CD4-positive, alpha-beta memory T cell (primary cell): Measurements from ENCODE around the gene EXOSC9. TPM values are rescaled to one million over a fixed set of nuclear protein-coding genes. Genes with fewer than 3 reads are reported as not detected.
A peak's percentile ranks its signal among the peaks of the same experiment; 100 is the strongest.

Experiments
- CTCF ChIA-PET: fragments of 350-600 bp; sonication (Branson Sonifier 250); formaldehyde crosslinking; loops from one replicate; lab custom pipeline; 2021; ENCODE audit warnings: inconsistent platforms; ENCODE audit not compliant: partially characterized antibody; lab: Charles Lee
- POLR2A ChIA-PET: fragments of 350-600 bp; sonication (Branson Sonifier 250); formaldehyde crosslinking; loops from one replicate; lab custom pipeline; 2021; ENCODE audit not compliant: partially characterized antibody; lab: Charles Lee
- DNase-seq, 5 donors: peaks; one replicate each; pipeline versions ENCODE4 v3.0.0 to v3.0.0-alpha.2; 2020 to 2022; ENCODE audit warnings: mixed read lengths in 1 of 5
- H3K27ac ChIP-seq: one replicate; pipeline ENCODE4 v1.7.0; 2013; ENCODE audit warnings: low read depth, low read length
- H3K27me3 ChIP-seq: 2 replicates; pipeline ENCODE4 v1.7.0; 2013; ENCODE audit warnings: mild to moderate bottlenecking, low read length, moderate library complexity; ENCODE audit not compliant: insufficient read depth
- H3K36me3 ChIP-seq: 2 replicates; pipeline ENCODE4 v1.7.0; 2013; ENCODE audit warnings: mild to moderate bottlenecking, low read length, moderate library complexity; ENCODE audit not compliant: insufficient read depth
- H3K4me1 ChIP-seq: 2 replicates; pipeline ENCODE4 v1.7.0; 2013; ENCODE audit warnings: mild to moderate bottlenecking, low read length, moderate library complexity; ENCODE audit not compliant: insufficient read depth
- H3K4me3 ChIP-seq, 2 donors: one replicate each; pipeline ENCODE4 v1.7.0; 2013; ENCODE audit warnings: low read length in 2 of 2, mild to moderate bottlenecking in 1 of 2
- H3K9me3 ChIP-seq, 2 donors: one replicate each; pipeline ENCODE4 v1.7.0; 2013; ENCODE audit warnings: low read length in 2 of 2, control low read depth in 1 of 2; ENCODE audit not compliant: control insufficient read depth in 1 of 2
- H3K27ac Mint-ChIP-seq, 7 donors: one replicate each; pipeline ENCODE4 v1.8.0; 2020 to 2021; ENCODE audit warnings: mixed read lengths in 7 of 7, mild to moderate bottlenecking in 6 of 7, inconsistent platforms in 3 of 7, moderate library complexity in 3 of 7
- H3K27me3 Mint-ChIP-seq, 2 donors: one replicate each; pipeline ENCODE4 v1.8.0; 2020 to 2021; ENCODE audit warnings: mixed read lengths in 2 of 2
- H3K36me3 Mint-ChIP-seq, 2 donors: one replicate each; pipeline ENCODE4 v1.8.0; 2020 to 2021; ENCODE audit warnings: mixed read lengths in 2 of 2, inconsistent platforms in 1 of 2, mild to moderate bottlenecking in 1 of 2
- H3K4me1 Mint-ChIP-seq, 4 donors: one replicate each; pipeline ENCODE4 v1.8.0; 2020 to 2021; ENCODE audit warnings: mixed read lengths in 4 of 4, mild to moderate bottlenecking in 1 of 4
- H3K4me3 Mint-ChIP-seq, 8 donors: one replicate each; pipeline ENCODE4 v1.8.0; 2020 to 2021; ENCODE audit warnings: mixed read lengths in 8 of 8, mild to moderate bottlenecking in 7 of 8, moderate library complexity in 6 of 8, inconsistent platforms in 3 of 8
- H3K9me3 Mint-ChIP-seq, 8 donors: one replicate each; pipeline ENCODE4 v1.8.0; 2020 to 2021; ENCODE audit warnings: mixed read lengths in 8 of 8, mild to moderate bottlenecking in 5 of 8, inconsistent platforms in 3 of 8, moderate library complexity in 1 of 8
- intact Hi-C: fragments of 100-400 bp; cut with micrococcal nuclease; formaldehyde crosslinking; loops from one replicate; pipeline ENCODE4 v1.15.1; 2023
- polyA plus RNA-seq, 2 donors: library from polyadenylated mRNA; unstranded; fragments of 300-500 nt; fragmentation: Illumina TruSeq; gene quantifications; one replicate each; pipeline ENCODE4 v1.2.3, GENCODE V29; 2021
- total RNA-seq, 2 experiments: library from RNA; stranded (reverse); gene quantifications; one replicate each; pipeline ENCODE4 v1.2.3, GENCODE V29; 2021

Gene EXOSC9
- total and polyA plus RNA-seq, 4 experiments from 2014 or later: 40.6 to 45.4 (median 44.1) TPM

DNA sequence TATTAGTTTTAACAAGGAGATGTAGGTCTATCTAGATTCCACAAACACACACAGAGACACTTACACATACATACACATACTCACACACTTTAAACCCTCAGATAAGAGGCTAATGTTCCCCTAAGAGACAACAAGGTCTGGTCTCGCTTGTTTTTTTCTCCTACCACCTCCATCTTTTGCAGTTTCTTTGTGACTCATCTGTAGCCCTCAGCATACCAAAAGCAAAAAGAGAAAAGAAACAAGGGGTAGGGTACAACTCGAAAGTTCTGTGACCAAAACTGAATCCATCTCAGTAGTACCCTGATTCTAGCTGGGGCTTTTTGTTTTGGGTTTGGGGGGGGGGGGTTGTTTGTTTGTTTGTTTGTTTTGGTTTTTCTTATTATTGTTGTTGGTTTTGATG, 12.2 kb upstream of the EXOSC9 start:
- intact Hi-C loops: no loop called here
- no peaks in the 10 kb centered on the region for H3K36me3 ChIP-seq
- peaks cover 0 to 1% of the 10 kb centered on the region in 2 donors for H3K36me3 Mint-ChIP-seq
- peaks cover 17 to 18% of the 10 kb centered on the region in 2 donors for H3K27me3 Mint-ChIP-seq
- ChIA-PET CTCF (no interaction called here), POLR2A (no interaction called here)
- H3K4me1 ChIP-seq: no peaks in the 10 kb centered on the region
- no peak overlapping the region for H3K27ac Mint-ChIP-seq
- peaks cover 0 to 16% (median 9%) of the 10 kb centered on the region in 8 donors for H3K9me3 Mint-ChIP-seq
- H3K27ac ChIP-seq: no peak overlapping the region
- H3K27me3 ChIP-seq: no peaks in the 10 kb centered on the region
- no peak for DNase-seq
- H3K4me1 Mint-ChIP-seq: no peaks in the 10 kb centered on the region
- H3K4me3 Mint-ChIP-seq: no peak overlapping the region
- no peaks in the 10 kb centered on the region for H3K9me3 ChIP-seq
- no peak overlapping the region for H3K4me3 ChIP-seq

DNA sequence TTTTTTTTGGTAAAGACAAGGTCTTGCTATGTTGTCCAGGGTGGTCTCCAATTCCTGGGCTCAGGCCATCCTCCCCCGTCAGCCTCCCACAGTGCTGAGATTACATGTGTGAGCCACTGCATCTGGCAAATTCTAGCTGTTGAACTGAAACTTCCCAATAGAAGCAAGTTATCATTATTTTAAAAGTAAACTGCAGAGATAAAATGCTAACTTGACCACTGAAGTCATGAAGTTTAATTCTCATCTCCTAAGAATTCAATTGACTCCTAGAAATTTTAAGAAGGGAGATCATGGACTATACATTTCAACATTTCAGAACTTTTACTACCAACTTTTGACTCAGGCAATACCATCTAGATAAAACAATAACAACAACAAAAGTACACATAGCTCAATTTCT, 11.7 kb upstream of the EXOSC9 start:
- DNase-seq: no peak
- Mint-ChIP-seq H3K27ac (no peak overlapping the region), H3K4me3 (no peak overlapping the region), H3K9me3 (peaks cover 0 to 11% (median 6%) of the 10 kb centered on the region in 8 donors), H3K4me1 (peaks cover 0 to under 1% (median 0%) of the 10 kb centered on the region in 4 donors), H3K27me3 (peaks cover 15 to 18% of the 10 kb centered on the region in 2 donors), H3K36me3 (peaks cover 0 to 1% of the 10 kb centered on the region in 2 donors)
- Histone ChIP-seq H3K27ac (no peak overlapping the region), H3K36me3 (no peaks in the 10 kb centered on the region), H3K27me3 (no peaks in the 10 kb centered on the region), H3K9me3 (no peaks in the 10 kb centered on the region), H3K4me3 (no peak overlapping the region), H3K4me1 (no peaks in the 10 kb centered on the region)
- ChIA-PET CTCF (no interaction called here), POLR2A (no interaction called here)
- intact Hi-C loops: no loop called here

DNA sequence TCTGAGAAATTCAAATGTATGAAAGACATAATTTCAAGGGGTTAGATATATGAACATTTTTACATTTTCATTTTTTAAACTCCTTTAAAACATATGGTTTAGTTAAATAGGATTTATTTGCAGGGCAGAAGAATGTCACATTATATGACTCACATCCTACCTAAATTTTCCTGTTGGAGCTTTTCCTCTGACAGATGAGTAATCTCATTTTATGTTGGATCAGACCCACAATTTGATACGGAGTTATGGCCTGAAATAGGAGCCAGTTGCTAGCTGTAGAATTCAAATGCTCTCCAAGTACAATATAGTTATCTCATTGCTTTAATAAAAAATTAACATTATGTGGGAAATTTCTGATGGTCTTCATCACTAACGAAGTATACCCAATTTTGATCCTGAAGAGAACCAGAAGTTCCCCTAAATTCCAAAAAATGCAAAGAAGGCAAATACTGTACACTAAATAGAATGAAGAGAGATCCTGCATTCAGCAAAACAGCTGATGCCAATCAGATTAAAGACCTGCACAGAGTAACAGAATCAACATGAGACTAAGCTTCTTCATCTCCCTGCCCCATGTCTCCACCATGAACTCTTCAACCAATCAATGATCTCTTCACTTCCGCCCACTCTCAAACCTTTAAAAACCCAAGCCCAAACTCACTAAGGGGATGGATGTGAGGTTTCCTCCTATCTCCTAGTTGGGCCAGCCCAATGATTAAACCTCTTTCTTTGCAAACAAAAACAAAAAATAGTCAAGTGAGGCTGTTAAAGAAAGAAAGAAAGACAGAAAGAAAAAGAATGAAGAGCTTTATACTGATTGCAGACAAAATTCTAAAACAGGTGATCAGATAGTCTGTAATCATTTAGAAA, 10.9 kb upstream of the EXOSC9 start:
- ChIA-PET POLR2A (no interaction called here), CTCF (no interaction called here)
- H3K9me3 Mint-ChIP-seq: peaks cover 0 to 6% (median 0%) of the 10 kb centered on the region in 8 donors
- H3K36me3 Mint-ChIP-seq: peaks cover 0 to 1% of the 10 kb centered on the region in 2 donors
- Histone ChIP-seq H3K27ac (no peak overlapping the region), H3K4me1 (no peaks in the 10 kb centered on the region), H3K27me3 (no peaks in the 10 kb centered on the region), H3K36me3 (no peaks in the 10 kb centered on the region), H3K4me3 (no peak overlapping the region), H3K9me3 (no peaks in the 10 kb centered on the region)
- H3K27me3 Mint-ChIP-seq: peaks cover 14 to 15% of the 10 kb centered on the region in 2 donors
- peaks cover 0 to 2% (median under 1%) of the 10 kb centered on the region in 4 donors for H3K4me1 Mint-ChIP-seq
- no peak overlapping the region for H3K4me3 Mint-ChIP-seq
- no peak for DNase-seq
- H3K27ac Mint-ChIP-seq: no peak overlapping the region
- intact Hi-C loops: no loop called here

- CTCF ChIA-PET: no interaction called here
- POLR2A ChIA-PET: no interaction called here
- Histone ChIP-seq H3K4me1 (no peaks in the 10 kb centered on the region), H3K27ac (no peak overlapping the region), H3K27me3 (no peaks in the 10 kb centered on the region), H3K36me3 (no peaks in the 10 kb centered on the region), H3K9me3 (no peaks in the 10 kb centered on the region), H3K4me3 (no peak overlapping the region)
- no peak for DNase-seq
- Mint-ChIP-seq H3K27ac (no peak overlapping the region), H3K27me3 (peaks cover 9 to 10% of the 10 kb centered on the region in 2 donors), H3K9me3 (peaks cover 0 to 6% (median 0%) of the 10 kb centered on the region in 8 donors), H3K36me3 (no peaks in the 10 kb centered on the region), H3K4me1 (peaks cover 2 to 5% (median 4%) of the 10 kb centered on the region in 4 donors), H3K4me3 (no peak overlapping the region)
- intact Hi-C loops: no loop called here
Observed at GRCh38 chr4:121790976-121791375, 10.1 kb upstream of the EXOSC9 start.

DNA sequence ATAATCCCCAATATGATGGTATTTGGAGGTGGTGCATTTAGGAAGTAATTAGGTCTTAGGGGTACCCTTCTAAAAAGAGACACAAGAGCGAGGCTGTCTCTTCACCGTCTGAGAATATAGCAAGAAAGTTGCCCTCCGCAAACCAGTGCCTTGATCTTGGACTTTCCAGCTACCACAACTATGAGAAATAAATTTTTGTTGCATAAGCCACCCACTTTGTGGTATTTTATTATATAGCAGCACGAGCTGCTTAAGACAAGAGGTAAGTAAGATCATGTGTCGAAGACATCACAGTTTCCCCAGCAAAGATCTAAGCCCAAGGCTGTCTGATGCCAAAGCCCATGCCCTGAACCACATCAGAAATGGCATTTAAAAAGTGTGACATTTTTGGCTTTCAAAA, 9.6 kb upstream of the EXOSC9 start:
- Histone ChIP-seq H3K9me3 (no peaks in the 10 kb centered on the region), H3K27ac (no peak overlapping the region), H3K36me3 (no peaks in the 10 kb centered on the region), H3K4me1 (no peaks in the 10 kb centered on the region), H3K4me3 (no peak overlapping the region), H3K27me3 (no peaks in the 10 kb centered on the region)
- ChIA-PET POLR2A (no interaction called here), CTCF (no interaction called here)
- no peak for DNase-seq
- intact Hi-C loops: no loop called here
- Mint-ChIP-seq H3K4me1 (peaks cover 3 to 5% (median 4%) of the 10 kb centered on the region in 4 donors), H3K9me3 (peaks cover 0 to 6% (median 0%) of the 10 kb centered on the region in 8 donors), H3K27ac (no peak overlapping the region), H3K27me3 (peaks cover 8 to 10% of the 10 kb centered on the region in 2 donors), H3K4me3 (no peak overlapping the region), H3K36me3 (no peaks in the 10 kb centered on the region)

GRCh38 chr4:121792966-121793365, 8.2 kb upstream of the EXOSC9 start:
- H3K4me1 ChIP-seq: no peaks in the 10 kb centered on the region
- no peak overlapping the region for H3K4me3 ChIP-seq
- H3K27me3 Mint-ChIP-seq: peaks cover 7 to 8% of the 10 kb centered on the region in 2 donors
- DNase-seq: no peak
- no peaks in the 10 kb centered on the region for H3K27me3 ChIP-seq
- H3K36me3 Mint-ChIP-seq: no peaks in the 10 kb centered on the region
- intact Hi-C loops: no loop called here
- no peaks in the 10 kb centered on the region for H3K9me3 ChIP-seq
- CTCF ChIA-PET: no interaction called here
- H3K36me3 ChIP-seq: no peaks in the 10 kb centered on the region
- no peak overlapping the region for H3K27ac Mint-ChIP-seq
- H3K9me3 Mint-ChIP-seq: peaks cover 0 to 6% (median 0%) of the 10 kb centered on the region in 8 donors
- H3K4me1 Mint-ChIP-seq: peaks cover 3 to 5% (median 4%) of the 10 kb centered on the region in 4 donors
- POLR2A ChIA-PET: no interaction called here
- H3K27ac ChIP-seq: no peak overlapping the region
- no peak overlapping the region for H3K4me3 Mint-ChIP-seq

- H3K9me3 ChIP-seq: no peaks in the 10 kb centered on the region
- H3K27me3 ChIP-seq: no peaks in the 10 kb centered on the region
- CTCF ChIA-PET: no interaction called here
- intact Hi-C loops: no loop called here
- H3K36me3 Mint-ChIP-seq: no peaks in the 10 kb centered on the region
- H3K4me1 ChIP-seq: peaks cover 7% of the 10 kb centered on the region
- H3K27ac Mint-ChIP-seq: peak overlapping the region in 1 of 7 donors; percentile 14
- POLR2A ChIA-PET: no interaction called here
- H3K4me1 Mint-ChIP-seq: peaks cover 7 to 14% (median 12%) of the 10 kb centered on the region in 4 donors
- H3K9me3 Mint-ChIP-seq: no peaks in the 10 kb centered on the region
- H3K4me3 ChIP-seq: no peak overlapping the region
- DNase-seq: no peak
- H3K36me3 ChIP-seq: no peaks in the 10 kb centered on the region
- H3K27ac ChIP-seq: no peak overlapping the region
- peaks cover 0 to 2% of the 10 kb centered on the region in 2 donors for H3K27me3 Mint-ChIP-seq
- H3K4me3 Mint-ChIP-seq: no peak overlapping the region
Observed at GRCh38 chr4:121794505-121795188, 6.5 kb upstream of the EXOSC9 start.
